Endothelial cell of umbilical vein (primary cell): ENCODE results near the gene IL3. TPM values are rescaled to one million over a fixed set of nuclear protein-coding genes. Genes with fewer than 3 reads are reported as not detected.

Experiments used
- BruUV-seq: library from RNA; stranded (reverse); fragments of 400-500 nt; replicated peaks from 2 replicates; lab custom pipeline; 2021; lab: Mats Ljungman, UMichigan
- CTCF ChIA-PET: fragments of 300-600, 350-600 bp; sonication (Branson Sonifier 250); formaldehyde crosslinking; loops from one replicate; lab custom pipeline; 2021; ENCODE audit warnings: antibody characterized with exemption, inconsistent platforms; lab: Charles Lee
- POLR2A ChIA-PET: fragments of 300-600, 350-600 bp; sonication (Branson Sonifier 250); formaldehyde crosslinking; loops from one replicate; lab custom pipeline; 2021; ENCODE audit warnings: antibody characterized with exemption, inconsistent platforms; lab: Charles Lee
- DNase-seq: peaks from one replicate; pipeline ENCODE4 v3.0.0-alpha.2; 2011; ENCODE audit warnings: low read depth, low spot score
- FAIRE-seq: peaks from 2 replicates; lab custom pipeline; 2011; peaks lifted over from hg19 to GRCh38; lab: Jason Lieb, UNC
- H2AFZ ChIP-seq: 2 replicates; pipeline ENCODE4 v1.6.0; 2012; ENCODE audit warnings: low read depth, low read length, control low read depth, inconsistent platforms
- H3K27ac ChIP-seq: 2 replicates; pipeline ENCODE4 v1.5.1; 2011; ENCODE audit warnings: low read depth, mild to moderate bottlenecking, control low read depth, low read length, moderate library complexity; ENCODE audit not compliant: insufficient read depth
- H3K27me3 ChIP-seq, 2 experiments: 2 replicates each; pipeline versions ENCODE4 v1.6.0 to v1.6.1; 2011; ENCODE audit warnings: low read length in 2 of 2, mixed read lengths in 1 of 2; ENCODE audit not compliant: control insufficient read depth in 2 of 2, insufficient read depth in 2 of 2
- H3K36me3 ChIP-seq, 2 experiments: 2 replicates in 1 of 2; 3 replicates in 1 of 2; pipeline ENCODE4 v1.5.1; 2011; ENCODE audit warnings: low read length in 2 of 2, mild to moderate bottlenecking in 1 of 2, moderate library complexity in 1 of 2; ENCODE audit not compliant: control insufficient read depth in 2 of 2, insufficient read depth in 2 of 2; ENCODE audit errors: extremely low read depth in 1 of 2
- H3K4me1 ChIP-seq: 3 replicates; pipeline ENCODE4 v1.5.1; 2011; ENCODE audit warnings: mild to moderate bottlenecking, low read length; ENCODE audit not compliant: control insufficient read depth, insufficient read depth; ENCODE audit errors: extremely low read depth
- H3K4me2 ChIP-seq: 2 replicates; pipeline ENCODE4 v1.6.1; 2011; ENCODE audit warnings: low read length, control low read depth, mixed read lengths; ENCODE audit not compliant: insufficient read depth
- H3K4me3 ChIP-seq, 3 experiments: fragments of 200-600 bp in 1 of 3; sonication (generic), shearing (Covaris generic) in 1 of 3; replicated peaks in 1 of 3; 2 replicates each; pipeline ENCODE4 v1.5.1; 2011 to 2016; ENCODE audit warnings: control low read depth in 3 of 3, low read length in 3 of 3, mild to moderate bottlenecking in 2 of 3, inconsistent platforms in 1 of 3, low read depth in 1 of 3, moderate library complexity in 1 of 3; ENCODE audit not compliant: insufficient read depth in 1 of 3
- H3K79me2 ChIP-seq: 2 replicates; pipeline ENCODE4 v1.6.0; 2012; ENCODE audit warnings: low read length, inconsistent platforms; ENCODE audit not compliant: control insufficient read depth, insufficient read depth
- H3K9ac ChIP-seq: replicated peaks from 2 replicates; pipeline ENCODE3; 2011; ENCODE audit warnings: low read length, control low read depth; ENCODE audit not compliant: insufficient read depth; ENCODE audit errors: extremely low read depth
- H3K9me1 ChIP-seq: replicated peaks from 3 replicates; pipeline ENCODE4 v1.6.0; 2011; ENCODE audit warnings: mild to moderate bottlenecking, low read length; ENCODE audit not compliant: control insufficient read depth, insufficient read depth; ENCODE audit errors: extremely low read depth
- H3K9me3 ChIP-seq: replicated peaks from 2 replicates; pipeline ENCODE4 v1.5.1; 2012; ENCODE audit warnings: low read length, inconsistent platforms; ENCODE audit not compliant: control insufficient read depth, insufficient read depth
- H4K20me1 ChIP-seq: replicated peaks from 2 replicates; pipeline ENCODE3; 2011; ENCODE audit warnings: mild to moderate bottlenecking, low read length; ENCODE audit not compliant: control insufficient read depth, insufficient read depth; ENCODE audit errors: extremely low read depth
- CTCF ChIP-seq, 2 donors: IDR thresholded peaks; 1 replicate in 1 of 2; 2 replicates in 1 of 2; pipeline ENCODE4 v1.5.1; 2011; ENCODE audit warnings: low read length in 2 of 2, mild to moderate bottlenecking in 2 of 2, moderate library complexity in 2 of 2, control low read depth in 1 of 2, inconsistent platforms in 1 of 2, low read depth in 1 of 2; ENCODE audit not compliant: insufficient read depth in 1 of 2; ENCODE audit errors: extremely low read depth in 1 of 2
- EZH2 ChIP-seq: IDR thresholded peaks from 2 replicates; pipeline ENCODE4 v1.6.1; 2012; ENCODE audit warnings: borderline replicate concordance, low read depth, mild to moderate bottlenecking, moderate library complexity, low read length, inconsistent platforms; ENCODE audit not compliant: severe bottlenecking
- FOS ChIP-seq: IDR thresholded peaks from 2 replicates; pipeline ENCODE4 v1.6.1; 2011; ENCODE audit warnings: mild to moderate bottlenecking, low read length, moderate library complexity, borderline replicate concordance; ENCODE audit not compliant: insufficient read depth
- GATA2 ChIP-seq: IDR thresholded peaks from 2 replicates; pipeline ENCODE4 v1.7.0; 2011; ENCODE audit warnings: low read depth, mild to moderate bottlenecking, moderate library complexity, mixed read lengths, low read length; ENCODE audit not compliant: insufficient read length, insufficient read depth
- JUN ChIP-seq: IDR thresholded peaks from 2 replicates; pipeline ENCODE4 v1.6.1; 2011; ENCODE audit warnings: borderline replicate concordance, low read depth; ENCODE audit not compliant: insufficient read length, insufficient read depth
- MAX ChIP-seq: IDR thresholded peaks from 2 replicates; pipeline ENCODE4 v1.6.1; 2011; ENCODE audit not compliant: insufficient read depth, insufficient read length
- MYC ChIP-seq: IDR thresholded peaks from one replicate; pipeline ENCODE4 v1.6.1; 2011; ENCODE audit warnings: mild to moderate bottlenecking, low read depth, low read length
- POLR2A ChIP-seq: IDR thresholded peaks from 2 replicates; pipeline ENCODE4 v1.6.1; 2012; ENCODE audit warnings: low read depth, mild to moderate bottlenecking, control low read depth, low read length
- POLR2AphosphoS5 ChIP-seq: IDR thresholded peaks from 2 replicates; pipeline ENCODE4 v1.6.1; 2012; ENCODE audit warnings: low read depth, mild to moderate bottlenecking, control low read depth, low read length, moderate library complexity; ENCODE audit not compliant: insufficient read depth
- dilution Hi-C: fragments of 300-500 bp; cut with MboI; formaldehyde crosslinking; loops from one replicate; pipeline ENCODE4 v1.15.0; 2019; ENCODE audit warnings: low sequenced_read_pairs; ENCODE audit not compliant: extremely low pct_ligation_motif_present
- intact Hi-C: fragments of 100-400 bp; cut with micrococcal nuclease; formaldehyde crosslinking; loops from one replicate; pipeline ENCODE4 v1.10.0; 2022
- polyA plus RNA-seq, 4 experiments: library from polyadenylated mRNA; depleted of rRNA in 3 of 4; stranded (reverse) in 3 of 4; unstranded in 1 of 4; fragments of >200 nt; gene quantifications; 2 replicates each; pipeline versions ENCODE4 v1.2.1 to v1.2.3, GENCODE V29; 2011 to 2012; ENCODE audit warnings: missing spikeins in 1 of 4
- total RNA-seq: library from RNA; stranded (reverse); gene quantifications from 2 replicates; pipeline ENCODE4 v1.2.3, GENCODE V29; 2021

The IL3 gene
- total and polyA plus RNA-seq, 2 donors (not counting 3 experiments of a cell fraction or from before 2014, with no cell fraction given) = not detected

DNA sequence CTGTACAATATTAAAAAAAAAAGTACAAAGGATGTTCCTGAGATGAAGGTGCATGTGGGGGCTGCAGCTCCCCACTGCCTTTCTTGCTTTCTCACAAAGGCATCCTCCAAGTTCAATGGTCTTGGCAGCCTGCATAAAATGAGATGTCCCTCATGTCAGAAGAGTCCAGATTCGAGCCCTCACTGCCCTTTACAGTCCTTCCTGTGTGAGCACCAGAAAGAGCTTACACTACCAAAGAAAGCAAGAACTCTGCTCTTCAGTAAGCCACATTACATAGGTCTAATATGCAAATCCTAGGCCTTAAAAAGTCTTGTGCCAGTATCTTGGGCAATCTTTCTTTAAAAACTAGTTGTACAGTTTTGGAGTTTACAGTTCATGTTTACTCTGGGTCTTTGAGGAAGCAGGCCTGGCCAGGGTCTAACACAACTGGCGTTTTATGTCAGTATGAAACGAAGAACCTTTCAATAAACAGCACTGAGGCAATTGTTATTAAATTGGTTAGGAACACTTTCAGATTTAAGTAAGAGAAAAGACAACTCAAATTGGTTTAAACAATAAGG is 49.1 kb downstream of the IL3 start:
- BruUV-seq = no TSS peak
- Histone ChIP-seq H4K20me1 (no peaks in the 10 kb centered on the region), H3K9ac (no peak overlapping the region), H3K27ac (no peak overlapping the region), H3K27me3 (peaks cover 0 to 4% of the 10 kb centered on the region in 2 experiments), H3K79me2 (no peaks in the 10 kb centered on the region), H3K4me2 (no peak overlapping the region), H3K9me3 (no peaks in the 10 kb centered on the region), H3K4me1 (no peaks in the 10 kb centered on the region), H3K9me1 (no peaks in the 10 kb centered on the region), H3K36me3 (no peaks in the 10 kb centered on the region), H3K4me3 (no peak overlapping the region), H2AFZ (no peak overlapping the region)
- intact Hi-C loops = no loop called here
- no peak for FAIRE-seq
- ChIA-PET CTCF (no interaction called here), POLR2A (no interaction called here)
- no peak for DNase-seq
- no peak for TF ChIP-seq CTCF (IDR thresholded peaks at IDR 0.05; ENCODE audit: extremely low read depth in 1 of 2, insufficient read depth in 1 of 2, low read depth in 1 of 2, low read length in 2 of 2)
- TF ChIP-seq POLR2A = no peak
- TF ChIP-seq POLR2AphosphoS5 = no peak
- TF ChIP-seq EZH2 = no peak
- no peak for TF ChIP-seq MAX
- no peak for TF ChIP-seq FOS
- no peak for TF ChIP-seq JUN
- TF ChIP-seq GATA2 = no peak
- TF ChIP-seq MYC = no peak
- dilution Hi-C loops = no loop called here
